ENCODE results near the gene ERF. TPM values are rescaled to one million over a fixed set of nuclear protein-coding genes. Genes with fewer than 3 reads are reported as not detected.

Gene ERF
- total RNA-seq, 1 donor from 2014 or later: 28.0 TPM

- no peak for DNase-seq
- H3K36me3 Mint-ChIP-seq (ENCODE audit: unreplicated experiment): peaks cover 8% of the 10 kb centered on the region
- H3K9me3 Mint-ChIP-seq (ENCODE audit: unreplicated experiment): peaks cover 7% of the 10 kb centered on the region
- TF ChIP-seq, protein P1, sequence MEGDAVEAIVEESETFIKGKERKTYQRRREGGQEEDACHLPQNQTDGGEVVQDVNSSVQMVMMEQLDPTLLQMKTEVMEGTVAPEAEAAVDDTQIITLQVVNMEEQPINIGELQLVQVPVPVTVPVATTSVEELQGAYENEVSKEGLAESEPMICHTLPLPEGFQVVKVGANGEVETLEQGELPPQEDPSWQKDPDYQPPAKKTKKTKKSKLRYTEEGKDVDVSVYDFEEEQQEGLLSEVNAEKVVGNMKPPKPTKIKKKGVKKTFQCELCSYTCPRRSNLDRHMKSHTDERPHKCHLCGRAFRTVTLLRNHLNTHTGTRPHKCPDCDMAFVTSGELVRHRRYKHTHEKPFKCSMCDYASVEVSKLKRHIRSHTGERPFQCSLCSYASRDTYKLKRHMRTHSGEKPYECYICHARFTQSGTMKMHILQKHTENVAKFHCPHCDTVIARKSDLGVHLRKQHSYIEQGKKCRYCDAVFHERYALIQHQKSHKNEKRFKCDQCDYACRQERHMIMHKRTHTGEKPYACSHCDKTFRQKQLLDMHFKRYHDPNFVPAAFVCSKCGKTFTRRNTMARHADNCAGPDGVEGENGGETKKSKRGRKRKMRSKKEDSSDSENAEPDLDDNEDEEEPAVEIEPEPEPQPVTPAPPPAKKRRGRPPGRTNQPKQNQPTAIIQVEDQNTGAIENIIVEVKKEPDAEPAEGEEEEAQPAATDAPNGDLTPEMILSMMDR (IDR thresholded peaks at IDR 0.05; ENCODE audit: partially characterized antibody, unreplicated experiment): no peak
- no peaks in the 10 kb centered on the region for H3K4me1 Mint-ChIP-seq (ENCODE audit: low read depth, unreplicated experiment)
- no peak overlapping the region for H3K4me3 Mint-ChIP-seq (ENCODE audit: unreplicated experiment)
- H3K27me3 Mint-ChIP-seq (ENCODE audit: unreplicated experiment): peaks cover 5% of the 10 kb centered on the region
- no peak overlapping the region for H3K27ac Mint-ChIP-seq (ENCODE audit: unreplicated experiment)
Measured at GRCh38 chr19:42201489-42202289, 53.2 kb downstream of the ERF start.

DNA sequence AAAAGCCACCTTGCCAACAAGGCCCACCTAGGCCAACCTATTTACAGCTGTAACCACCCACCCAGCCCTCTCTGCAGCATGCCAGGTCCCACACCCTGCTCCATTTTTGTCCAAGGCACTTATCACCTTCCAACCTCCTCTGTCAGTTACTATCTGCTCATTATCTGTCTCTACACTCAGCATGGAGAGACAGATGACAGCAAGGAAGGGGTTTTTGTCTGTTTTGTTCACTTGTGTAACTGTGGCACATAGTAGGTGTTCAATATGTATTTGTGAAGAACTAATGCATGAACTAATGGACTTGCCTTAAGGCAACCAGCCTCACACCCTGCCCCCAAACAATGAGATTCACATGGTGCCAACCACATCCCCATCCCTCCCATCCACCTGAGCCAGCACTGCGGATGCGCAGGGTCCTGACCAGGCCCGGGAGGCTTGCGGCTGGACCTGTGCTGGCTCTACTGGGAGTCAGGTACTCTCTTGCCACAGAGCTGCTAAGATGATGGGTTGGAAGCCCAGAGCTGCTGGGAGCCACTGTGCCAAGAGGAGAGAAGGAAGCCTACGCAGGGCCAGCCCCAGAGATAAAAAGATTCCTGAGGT, 54.7 kb downstream of the ERF start:
- peaks cover 7% of the 10 kb centered on the region for H3K9me3 Mint-ChIP-seq (ENCODE audit: unreplicated experiment)
- H3K4me3 Mint-ChIP-seq (ENCODE audit: unreplicated experiment): no peak overlapping the region
- peaks cover 8% of the 10 kb centered on the region for H3K36me3 Mint-ChIP-seq (ENCODE audit: unreplicated experiment)
- no peak for DNase-seq
- TF ChIP-seq, protein P1 (IDR thresholded peaks at IDR 0.05; ENCODE audit: partially characterized antibody, unreplicated experiment): no peak
- H3K4me1 Mint-ChIP-seq (ENCODE audit: low read depth, unreplicated experiment): no peaks in the 10 kb centered on the region
- H3K27ac Mint-ChIP-seq (ENCODE audit: unreplicated experiment): peak overlapping the region; percentile 18
- H3K27me3 Mint-ChIP-seq (ENCODE audit: unreplicated experiment): peaks cover 9% of the 10 kb centered on the region

DNA sequence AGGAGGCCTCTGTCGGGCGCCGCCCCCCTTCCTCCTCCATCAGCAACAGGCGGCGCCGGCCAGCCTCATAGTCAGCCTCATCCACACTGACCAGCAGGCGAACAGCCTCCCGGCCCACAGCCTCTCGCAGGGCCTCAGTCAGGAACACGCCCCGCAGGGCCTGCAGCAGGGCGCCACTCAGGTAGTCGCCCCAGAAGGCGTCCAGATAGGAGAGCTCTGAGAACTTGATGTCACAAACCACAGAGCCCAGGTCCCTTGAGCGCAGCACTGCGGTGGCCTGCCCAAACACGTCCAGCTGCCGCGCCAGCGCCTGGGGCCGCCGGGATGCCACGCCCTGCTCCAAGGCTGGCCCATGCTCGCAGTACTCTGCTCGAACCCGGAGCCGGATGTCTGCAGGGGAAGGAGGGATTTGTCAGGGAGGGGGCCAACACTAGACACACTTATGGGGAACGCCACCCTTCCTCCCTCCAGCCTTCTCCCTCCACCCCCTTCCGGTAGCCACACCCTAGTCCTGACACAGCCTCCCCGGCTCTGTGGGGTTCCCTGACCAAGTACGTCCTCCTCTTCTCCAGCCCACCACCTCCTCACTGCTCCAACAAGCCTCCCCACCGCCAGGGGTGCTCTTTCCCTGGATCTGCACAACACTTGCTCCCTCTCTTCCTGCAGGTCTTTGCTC, 55.4 kb downstream of the ERF start:
- peak overlapping the region; percentile 18 for H3K27ac Mint-ChIP-seq (ENCODE audit: unreplicated experiment)
- no peak overlapping the region for H3K4me3 Mint-ChIP-seq (ENCODE audit: unreplicated experiment)
- TF ChIP-seq, protein P1 (IDR thresholded peaks at IDR 0.05; ENCODE audit: partially characterized antibody, unreplicated experiment): no peak
- peaks cover 9% of the 10 kb centered on the region for H3K27me3 Mint-ChIP-seq (ENCODE audit: unreplicated experiment)
- no peaks in the 10 kb centered on the region for H3K4me1 Mint-ChIP-seq (ENCODE audit: low read depth, unreplicated experiment)
- DNase-seq: no peak
- peaks cover 8% of the 10 kb centered on the region for H3K36me3 Mint-ChIP-seq (ENCODE audit: unreplicated experiment)
- peaks cover 7% of the 10 kb centered on the region for H3K9me3 Mint-ChIP-seq (ENCODE audit: unreplicated experiment)

DNA sequence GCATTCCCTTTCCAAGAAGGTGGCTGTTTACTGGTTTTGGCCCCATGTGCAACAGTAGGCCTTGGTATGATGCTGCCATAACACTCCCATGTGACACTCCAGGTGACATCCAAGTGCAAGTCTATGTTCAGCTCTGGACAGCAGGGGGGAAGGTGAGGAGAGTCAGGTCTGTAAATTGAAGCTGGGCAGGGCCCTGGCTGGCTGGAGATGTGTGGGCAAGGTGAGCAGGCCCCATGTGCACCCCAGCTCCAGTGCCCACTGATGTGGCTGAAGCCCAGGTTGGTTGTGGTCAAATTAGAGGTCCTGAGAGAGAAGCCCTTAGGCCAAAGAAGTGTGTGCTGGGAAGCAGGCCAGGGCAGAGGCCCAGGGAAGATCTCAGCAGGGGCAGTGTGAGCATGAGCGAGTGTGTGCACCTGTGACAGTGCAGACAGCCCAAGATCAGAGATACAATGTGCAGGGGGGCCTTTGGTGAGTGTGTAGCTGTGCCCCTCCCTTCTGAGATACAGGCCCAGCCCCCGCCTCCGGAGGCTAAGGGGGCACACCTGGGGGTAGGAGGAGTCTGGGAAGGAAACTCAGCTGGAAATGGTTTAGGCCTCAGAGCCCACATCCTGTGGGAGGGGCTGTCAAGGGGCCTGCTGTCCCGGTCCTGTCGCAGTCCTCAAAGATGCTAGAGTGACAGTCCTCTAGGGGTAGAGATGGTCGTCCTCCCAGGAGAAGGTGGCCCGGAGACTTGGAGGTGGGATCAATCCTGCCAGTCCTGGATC, 56.1 kb downstream of the ERF start:
- peaks cover 8% of the 10 kb centered on the region for H3K36me3 Mint-ChIP-seq (ENCODE audit: unreplicated experiment)

More for the DNA sequence above, 56.1 kb downstream of the ERF start:
- TF ChIP-seq, protein P1 (IDR thresholded peaks at IDR 0.05; ENCODE audit: partially characterized antibody, unreplicated experiment): no peak
- H3K27me3 Mint-ChIP-seq (ENCODE audit: unreplicated experiment): peaks cover 9% of the 10 kb centered on the region
- H3K4me3 Mint-ChIP-seq (ENCODE audit: unreplicated experiment): no peak overlapping the region
- H3K4me1 Mint-ChIP-seq (ENCODE audit: low read depth, unreplicated experiment): no peaks in the 10 kb centered on the region
- H3K27ac Mint-ChIP-seq (ENCODE audit: unreplicated experiment): peak overlapping the region; percentile 48
- H3K9me3 Mint-ChIP-seq (ENCODE audit: unreplicated experiment): peaks cover 7% of the 10 kb centered on the region
- DNase-seq: no peak

Other genes starting within 250 kb of the ERF start
- gene GRIK5, start 184.9 kb downstream of the ERF start, total RNA-seq (ENCODE audit: unreplicated experiment): 79.1 TPM
- gene ZNF574, start 179.0 kb downstream of the ERF start, total RNA-seq (ENCODE audit: unreplicated experiment): 24.1 TPM
- gene POU2F2, start 122.7 kb downstream of the ERF start, total RNA-seq (ENCODE audit: unreplicated experiment): 53.4 TPM
- 30.7 TPM for gene DEDD2, start 37.5 kb downstream of the ERF start, total RNA-seq (ENCODE audit: unreplicated experiment)
- 12.0 TPM for gene ZNF526, start 34.8 kb downstream of the ERF start, total RNA-seq (ENCODE audit: unreplicated experiment)
- gene GSK3A, start 12.5 kb downstream of the ERF start, total RNA-seq (ENCODE audit: unreplicated experiment): 83.2 TPM
- gene CIC, start 14.1 kb upstream of the ERF start, total RNA-seq (ENCODE audit: unreplicated experiment): 150 TPM
- 1.6 TPM for gene PRR19, start 47.0 kb upstream of the ERF start, total RNA-seq (ENCODE audit: unreplicated experiment)
- 199 TPM for gene PAFAH1B3, start 47.5 kb upstream of the ERF start, total RNA-seq (ENCODE audit: unreplicated experiment)
- 24.7 TPM for gene TMEM145, start 58.2 kb upstream of the ERF start, total RNA-seq (ENCODE audit: unreplicated experiment)
- 72.8 TPM for gene MEGF8, start 70.5 kb upstream of the ERF start, total RNA-seq (ENCODE audit: unreplicated experiment)
- 2.8 TPM for gene CNFN, start 135.2 kb upstream of the ERF start, total RNA-seq (ENCODE audit: unreplicated experiment)
- gene LIPE, start 172.3 kb upstream of the ERF start, total RNA-seq (ENCODE audit: unreplicated experiment): 39.0 TPM
- not detected for gene CXCL17, start 187.8 kb upstream of the ERF start, total RNA-seq (ENCODE audit: unreplicated experiment)

Measured in glutamatergic neuron (in vitro differentiated cells).